ENCODE results near the gene CHRND.

DNA sequence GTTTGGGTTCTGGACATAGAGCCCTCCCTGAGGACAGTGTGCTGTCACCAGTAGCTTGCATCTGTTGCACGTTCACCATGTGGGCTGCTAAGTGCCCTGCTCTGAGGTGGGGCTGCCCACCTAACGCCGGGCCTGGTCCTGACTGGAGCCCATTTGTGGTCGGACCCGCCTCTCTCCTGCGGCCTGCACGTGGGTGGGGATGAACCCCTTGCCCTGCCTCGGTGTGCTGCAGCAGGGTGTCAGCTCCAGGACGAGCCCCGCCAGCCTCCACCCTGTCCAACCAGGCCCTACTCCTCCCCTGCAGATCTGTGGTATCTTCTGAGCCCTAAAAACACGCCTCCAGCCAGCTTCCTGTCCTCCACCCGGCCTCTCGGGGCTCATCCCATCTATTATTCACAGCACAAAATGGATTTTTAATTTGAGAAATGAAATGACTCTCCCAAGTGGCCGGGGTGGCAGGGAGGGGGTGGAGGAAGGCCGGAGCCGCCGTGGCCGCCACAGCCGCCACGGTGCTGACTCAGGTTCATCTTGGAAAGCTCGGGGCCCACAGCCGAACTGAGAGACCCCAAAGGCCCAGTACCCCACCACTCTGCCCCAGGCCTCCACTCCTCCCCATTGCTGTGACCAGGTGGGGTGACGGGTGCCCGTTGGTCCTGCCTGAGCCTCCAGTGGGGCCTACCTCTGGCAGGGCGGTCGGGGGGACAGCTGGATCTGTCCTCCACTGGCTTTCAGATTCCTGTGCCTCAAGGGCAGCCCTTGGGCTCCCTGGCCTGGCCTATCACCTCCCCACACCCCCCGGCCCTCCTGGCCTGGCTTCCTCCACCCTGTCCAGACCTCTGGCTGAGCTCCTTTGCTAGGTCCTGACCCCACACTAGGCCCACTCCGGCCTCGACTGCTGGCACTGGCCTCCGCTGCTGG is 35.5 kb upstream of the CHRND start:
- TF ChIP-seq EZH2phosphoT487 (IDR thresholded peaks at IDR 0.05; ENCODE audit: unreplicated experiment) (no peak), POLR2AphosphoS5 (IDR thresholded peaks at IDR 0.05; ENCODE audit: low read depth) (no peak), EZH2 (IDR thresholded peaks at IDR 0.05; ENCODE audit: low read depth, unreplicated experiment) (no peak), CREB1 (CRISPR knock-in tag; IDR thresholded peaks at IDR 0.05; ENCODE audit: low read depth) (no peak), STAT1 (IDR thresholded peaks at IDR 0.05; ENCODE audit: unreplicated experiment) (no peak), JUNB (IDR thresholded peaks at IDR 0.05; ENCODE audit: unreplicated experiment) (no peak), ZNF114 (CRISPR knock-in tag; IDR thresholded peaks at IDR 0.05) (no peak), NANOG (IDR thresholded peaks at IDR 0.05; ENCODE audit: borderline replicate concordance) (no peak), ZNF331 (CRISPR knock-in tag; IDR thresholded peaks at IDR 0.05; ENCODE audit: low read depth) (no peak)
- TF ChIP-seq, protein P1, sequence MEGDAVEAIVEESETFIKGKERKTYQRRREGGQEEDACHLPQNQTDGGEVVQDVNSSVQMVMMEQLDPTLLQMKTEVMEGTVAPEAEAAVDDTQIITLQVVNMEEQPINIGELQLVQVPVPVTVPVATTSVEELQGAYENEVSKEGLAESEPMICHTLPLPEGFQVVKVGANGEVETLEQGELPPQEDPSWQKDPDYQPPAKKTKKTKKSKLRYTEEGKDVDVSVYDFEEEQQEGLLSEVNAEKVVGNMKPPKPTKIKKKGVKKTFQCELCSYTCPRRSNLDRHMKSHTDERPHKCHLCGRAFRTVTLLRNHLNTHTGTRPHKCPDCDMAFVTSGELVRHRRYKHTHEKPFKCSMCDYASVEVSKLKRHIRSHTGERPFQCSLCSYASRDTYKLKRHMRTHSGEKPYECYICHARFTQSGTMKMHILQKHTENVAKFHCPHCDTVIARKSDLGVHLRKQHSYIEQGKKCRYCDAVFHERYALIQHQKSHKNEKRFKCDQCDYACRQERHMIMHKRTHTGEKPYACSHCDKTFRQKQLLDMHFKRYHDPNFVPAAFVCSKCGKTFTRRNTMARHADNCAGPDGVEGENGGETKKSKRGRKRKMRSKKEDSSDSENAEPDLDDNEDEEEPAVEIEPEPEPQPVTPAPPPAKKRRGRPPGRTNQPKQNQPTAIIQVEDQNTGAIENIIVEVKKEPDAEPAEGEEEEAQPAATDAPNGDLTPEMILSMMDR (conservative IDR thresholded peaks at IDR 0.05; ENCODE audit: low read depth in 2 of 2) = no peak
- TF ChIP-seq, protein P2, sequence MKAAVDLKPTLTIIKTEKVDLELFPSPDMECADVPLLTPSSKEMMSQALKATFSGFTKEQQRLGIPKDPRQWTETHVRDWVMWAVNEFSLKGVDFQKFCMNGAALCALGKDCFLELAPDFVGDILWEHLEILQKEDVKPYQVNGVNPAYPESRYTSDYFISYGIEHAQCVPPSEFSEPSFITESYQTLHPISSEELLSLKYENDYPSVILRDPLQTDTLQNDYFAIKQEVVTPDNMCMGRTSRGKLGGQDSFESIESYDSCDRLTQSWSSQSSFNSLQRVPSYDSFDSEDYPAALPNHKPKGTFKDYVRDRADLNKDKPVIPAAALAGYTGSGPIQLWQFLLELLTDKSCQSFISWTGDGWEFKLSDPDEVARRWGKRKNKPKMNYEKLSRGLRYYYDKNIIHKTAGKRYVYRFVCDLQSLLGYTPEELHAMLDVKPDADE (IDR thresholded peaks at IDR 0.05) = no peak
- TF ChIP-seq, protein P3, sequence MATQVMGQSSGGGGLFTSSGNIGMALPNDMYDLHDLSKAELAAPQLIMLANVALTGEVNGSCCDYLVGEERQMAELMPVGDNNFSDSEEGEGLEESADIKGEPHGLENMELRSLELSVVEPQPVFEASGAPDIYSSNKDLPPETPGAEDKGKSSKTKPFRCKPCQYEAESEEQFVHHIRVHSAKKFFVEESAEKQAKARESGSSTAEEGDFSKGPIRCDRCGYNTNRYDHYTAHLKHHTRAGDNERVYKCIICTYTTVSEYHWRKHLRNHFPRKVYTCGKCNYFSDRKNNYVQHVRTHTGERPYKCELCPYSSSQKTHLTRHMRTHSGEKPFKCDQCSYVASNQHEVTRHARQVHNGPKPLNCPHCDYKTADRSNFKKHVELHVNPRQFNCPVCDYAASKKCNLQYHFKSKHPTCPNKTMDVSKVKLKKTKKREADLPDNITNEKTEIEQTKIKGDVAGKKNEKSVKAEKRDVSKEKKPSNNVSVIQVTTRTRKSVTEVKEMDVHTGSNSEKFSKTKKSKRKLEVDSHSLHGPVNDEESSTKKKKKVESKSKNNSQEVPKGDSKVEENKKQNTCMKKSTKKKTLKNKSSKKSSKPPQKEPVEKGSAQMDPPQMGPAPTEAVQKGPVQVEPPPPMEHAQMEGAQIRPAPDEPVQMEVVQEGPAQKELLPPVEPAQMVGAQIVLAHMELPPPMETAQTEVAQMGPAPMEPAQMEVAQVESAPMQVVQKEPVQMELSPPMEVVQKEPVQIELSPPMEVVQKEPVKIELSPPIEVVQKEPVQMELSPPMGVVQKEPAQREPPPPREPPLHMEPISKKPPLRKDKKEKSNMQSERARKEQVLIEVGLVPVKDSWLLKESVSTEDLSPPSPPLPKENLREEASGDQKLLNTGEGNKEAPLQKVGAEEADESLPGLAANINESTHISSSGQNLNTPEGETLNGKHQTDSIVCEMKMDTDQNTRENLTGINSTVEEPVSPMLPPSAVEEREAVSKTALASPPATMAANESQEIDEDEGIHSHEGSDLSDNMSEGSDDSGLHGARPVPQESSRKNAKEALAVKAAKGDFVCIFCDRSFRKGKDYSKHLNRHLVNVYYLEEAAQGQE (IDR thresholded peaks at IDR 0.05; ENCODE audit: unreplicated experiment) = no peak

All from GM23338 (cell line).